Thyroid gland (tissue), 4 donors: ENCODE results near the gene RHBDL3. TPM values are rescaled to one million over a fixed set of nuclear protein-coding genes. Genes with fewer than 3 reads are reported as not detected.

ENCODE experiments used
- DNase-seq, 2 donors: peaks; one replicate each; pipeline ENCODE4 v3.0.0-alpha.2; 2019
- H3K27ac ChIP-seq, 3 donors: fragments of 200-600 bp; sonication (generic); 1 replicate in 2 of 3; 2 replicates in 1 of 3; pipeline ENCODE4 v1.5.1; 2016 to 2019; ENCODE audit warnings: mild to moderate bottlenecking in 1 of 3, moderate library complexity in 1 of 3
- H3K27me3 ChIP-seq: fragments of 200-600 bp; sonication (generic); one replicate; pipeline ENCODE4 v1.5.1; 2019
- H3K36me3 ChIP-seq, 2 donors: fragments of 200-600 bp; sonication (generic); one replicate each; pipeline ENCODE4 v1.5.1; 2016 to 2019
- H3K4me1 ChIP-seq, 2 donors: fragments of 200-600 bp; sonication (generic); one replicate each; pipeline ENCODE4 v1.5.1; 2017 to 2019
- H3K4me3 ChIP-seq, 3 donors: fragments of 200-600 bp; sonication (generic); replicated peaks in 1 of 3; 1 replicate in 2 of 3; 2 replicates in 1 of 3; pipeline ENCODE4 v1.5.1; 2016; ENCODE audit warnings: mild to moderate bottlenecking in 1 of 3
- H3K9me3 ChIP-seq: fragments of 200-600 bp; sonication (generic); one replicate; pipeline ENCODE4 v1.5.1; 2017
- CTCF ChIP-seq, 6 experiments: fragments of 200-600 bp in 3 of 6; fragments of 450-650 bp in 3 of 6; sonication (generic) in 3 of 6; IDR thresholded peaks; one replicate each; pipeline ENCODE4 v1.5.1; 2016 to 2019; ENCODE audit warnings: antibody characterized with exemption in 6 of 6, mild to moderate bottlenecking in 2 of 6, inconsistent platforms in 1 of 6, moderate library complexity in 1 of 6
- POLR2A ChIP-seq, 2 donors: fragments of 450-650 bp; IDR thresholded peaks; one replicate each; pipeline ENCODE4 v1.6.1; 2017; ENCODE audit warnings: antibody characterized with exemption in 2 of 2, mild to moderate bottlenecking in 2 of 2, moderate library complexity in 1 of 2
- WGBS, 2 donors: methylation state at CpG; one replicate each; pipeline ENCODE4 v1.1.5; 2017; 5-methylcytosine and 5-hydroxymethylcytosine counted together
- intact Hi-C: fragments of 100-400 bp; cut with DNase I; formaldehyde crosslinking; loops from one replicate; pipeline ENCODE4 v1.15.1; 2023
- total RNA-seq, 4 donors: library from RNA; depleted of rRNA; stranded (reverse); fragments of >200 nt; gene quantifications; one replicate each; pipeline ENCODE4 v1.2.3, GENCODE V29; 2016

RHBDL3 gene
- total RNA-seq, 4 donors from 2014 or later = 0.15 to 0.22 TPM; not detected in 2

- no peak for DNase-seq
- Histone ChIP-seq H3K4me3 (no peak overlapping the region), H3K27ac (no peak overlapping the region), H3K4me1 (no peaks in the 10 kb centered on the region), H3K27me3 (no peaks in the 10 kb centered on the region), H3K36me3 (no peaks in the 10 kb centered on the region), H3K9me3 (no peaks in the 10 kb centered on the region)
- TF ChIP-seq POLR2A (IDR thresholded peaks at IDR 0.05) (no peak), CTCF (IDR thresholded peaks at IDR 0.05) (no peak)
- 50 to 57% methylated on average over 20 of the region's 20 CpGs for WGBS, 2 donors
- intact Hi-C loops = no loop called here
Observed at GRCh38 chr17:32283745-32284201, 18.1 kb downstream of the RHBDL3 start.

- 93 to 94% methylated on average over 8 of the region's 8 CpGs for WGBS, 2 donors
Observed at GRCh38 chr17:32285306-32285705, 19.7 kb downstream of the RHBDL3 start.

GRCh38 chr17:32285746-32286517, 20.3 kb downstream of the RHBDL3 start:
- DNase-seq = peak; percentile 46 to 48
- H3K4me3 ChIP-seq = no peak overlapping the region
- TF ChIP-seq CTCF (IDR thresholded peaks at IDR 0.05) = no peak
- TF ChIP-seq POLR2A (IDR thresholded peaks at IDR 0.05) = no peak
- H3K27ac ChIP-seq = no peak overlapping the region
- H3K36me3 ChIP-seq = no peaks in the 10 kb centered on the region
- no peaks in the 10 kb centered on the region for H3K27me3 ChIP-seq
- H3K9me3 ChIP-seq = no peaks in the 10 kb centered on the region
- WGBS, 2 donors = 51 to 55% methylated on average over 7 to 9 of the region's 9 CpGs
- intact Hi-C loops = no loop called here
- H3K4me1 ChIP-seq = no peaks in the 10 kb centered on the region

More at GRCh38 chr17:32285306-32285705, 19.7 kb downstream of the RHBDL3 start:
- no peak for DNase-seq
- Histone ChIP-seq H3K4me3 (no peak overlapping the region), H3K27ac (no peak overlapping the region), H3K9me3 (no peaks in the 10 kb centered on the region), H3K27me3 (no peaks in the 10 kb centered on the region), H3K36me3 (no peaks in the 10 kb centered on the region), H3K4me1 (no peaks in the 10 kb centered on the region)
- intact Hi-C loops = no loop called here
- TF ChIP-seq POLR2A (IDR thresholded peaks at IDR 0.05) = no peak
- no peak for TF ChIP-seq CTCF (IDR thresholded peaks at IDR 0.05)

- Histone ChIP-seq H3K27me3 (no peaks in the 10 kb centered on the region), H3K36me3 (no peaks in the 10 kb centered on the region), H3K4me1 (no peaks in the 10 kb centered on the region), H3K4me3 (no peak overlapping the region), H3K27ac (no peak overlapping the region), H3K9me3 (no peaks in the 10 kb centered on the region)
- DNase-seq = no peak
- 82 to 89% methylated on average over 4 to 5 of the region's 5 CpGs for WGBS, 2 donors
- TF ChIP-seq POLR2A (IDR thresholded peaks at IDR 0.05) (no peak), CTCF (IDR thresholded peaks at IDR 0.05) (no peak)
- intact Hi-C loops = no loop called here
Observed at GRCh38 chr17:32286518-32286900, 20.9 kb downstream of the RHBDL3 start.

GRCh38 chr17:32287804-32288511, 22.3 kb downstream of the RHBDL3 start:
- TF ChIP-seq CTCF (IDR thresholded peaks at IDR 0.05) = no peak
- TF ChIP-seq POLR2A (IDR thresholded peaks at IDR 0.05) = no peak
- 93 to 95% methylated on average over 8 to 9 of the region's 10 CpGs for WGBS, 2 donors
- intact Hi-C loops = no loop called here

More at GRCh38 chr17:32287804-32288511, 22.3 kb downstream of the RHBDL3 start:
- H3K27ac ChIP-seq = no peak overlapping the region
- no peaks in the 10 kb centered on the region for H3K4me1 ChIP-seq
- H3K36me3 ChIP-seq = no peaks in the 10 kb centered on the region
- DNase-seq = no peak
- H3K27me3 ChIP-seq = no peaks in the 10 kb centered on the region
- H3K4me3 ChIP-seq = no peak overlapping the region
- H3K9me3 ChIP-seq = no peaks in the 10 kb centered on the region
